ENCODE measurements around the gene RGPD8.

GRCh38 chr2:112335600-112335999, 97.8 kb downstream of the RGPD8 start:
- TF ChIP-seq, protein P1, sequence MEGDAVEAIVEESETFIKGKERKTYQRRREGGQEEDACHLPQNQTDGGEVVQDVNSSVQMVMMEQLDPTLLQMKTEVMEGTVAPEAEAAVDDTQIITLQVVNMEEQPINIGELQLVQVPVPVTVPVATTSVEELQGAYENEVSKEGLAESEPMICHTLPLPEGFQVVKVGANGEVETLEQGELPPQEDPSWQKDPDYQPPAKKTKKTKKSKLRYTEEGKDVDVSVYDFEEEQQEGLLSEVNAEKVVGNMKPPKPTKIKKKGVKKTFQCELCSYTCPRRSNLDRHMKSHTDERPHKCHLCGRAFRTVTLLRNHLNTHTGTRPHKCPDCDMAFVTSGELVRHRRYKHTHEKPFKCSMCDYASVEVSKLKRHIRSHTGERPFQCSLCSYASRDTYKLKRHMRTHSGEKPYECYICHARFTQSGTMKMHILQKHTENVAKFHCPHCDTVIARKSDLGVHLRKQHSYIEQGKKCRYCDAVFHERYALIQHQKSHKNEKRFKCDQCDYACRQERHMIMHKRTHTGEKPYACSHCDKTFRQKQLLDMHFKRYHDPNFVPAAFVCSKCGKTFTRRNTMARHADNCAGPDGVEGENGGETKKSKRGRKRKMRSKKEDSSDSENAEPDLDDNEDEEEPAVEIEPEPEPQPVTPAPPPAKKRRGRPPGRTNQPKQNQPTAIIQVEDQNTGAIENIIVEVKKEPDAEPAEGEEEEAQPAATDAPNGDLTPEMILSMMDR (IDR thresholded peaks at IDR 0.05): no peak
- no peak for TF ChIP-seq POLR2AphosphoS5 (IDR thresholded peaks at IDR 0.05; ENCODE audit: low read depth, low read length)
- TF ChIP-seq SIN3A (IDR thresholded peaks at IDR 0.05; ENCODE audit: borderline replicate concordance, low read depth, low read length): no peak
- TF ChIP-seq EZH2phosphoT487 (IDR thresholded peaks at IDR 0.05; ENCODE audit: borderline replicate concordance, low read depth): no peak
